GM12872 (cell line): ENCODE data around the gene CCDC171.

Source experiments
- TF ChIP-seq, protein P1 (sequence below): IDR thresholded peaks from 3 replicates; pipeline ENCODE4 v1.5.1; 2011; ENCODE audit warnings: low read depth, mild to moderate bottlenecking, low read length, moderate library complexity; ENCODE audit not compliant: insufficient read depth

Gene CCDC171

DNA sequence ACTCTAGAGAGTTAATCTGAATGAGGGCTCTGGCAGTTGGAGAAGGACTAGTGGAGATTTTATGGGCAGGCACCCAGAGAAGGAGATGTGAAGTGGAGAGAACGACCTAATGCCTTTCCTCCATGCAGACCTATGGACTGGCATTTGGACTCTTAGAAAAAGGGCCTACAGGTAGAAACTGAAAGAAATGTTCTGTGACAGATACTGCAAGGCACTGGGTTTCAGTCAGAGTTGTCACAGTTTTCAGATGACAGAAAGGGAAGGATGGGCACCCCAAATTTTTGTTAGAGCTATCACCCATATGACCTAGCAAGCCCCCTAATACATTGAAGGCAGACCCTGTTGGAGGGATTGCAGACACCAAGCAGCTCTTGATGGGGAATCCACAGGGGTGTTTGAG, 406.8 kb downstream of the CCDC171 start:
- TF ChIP-seq, protein P1, sequence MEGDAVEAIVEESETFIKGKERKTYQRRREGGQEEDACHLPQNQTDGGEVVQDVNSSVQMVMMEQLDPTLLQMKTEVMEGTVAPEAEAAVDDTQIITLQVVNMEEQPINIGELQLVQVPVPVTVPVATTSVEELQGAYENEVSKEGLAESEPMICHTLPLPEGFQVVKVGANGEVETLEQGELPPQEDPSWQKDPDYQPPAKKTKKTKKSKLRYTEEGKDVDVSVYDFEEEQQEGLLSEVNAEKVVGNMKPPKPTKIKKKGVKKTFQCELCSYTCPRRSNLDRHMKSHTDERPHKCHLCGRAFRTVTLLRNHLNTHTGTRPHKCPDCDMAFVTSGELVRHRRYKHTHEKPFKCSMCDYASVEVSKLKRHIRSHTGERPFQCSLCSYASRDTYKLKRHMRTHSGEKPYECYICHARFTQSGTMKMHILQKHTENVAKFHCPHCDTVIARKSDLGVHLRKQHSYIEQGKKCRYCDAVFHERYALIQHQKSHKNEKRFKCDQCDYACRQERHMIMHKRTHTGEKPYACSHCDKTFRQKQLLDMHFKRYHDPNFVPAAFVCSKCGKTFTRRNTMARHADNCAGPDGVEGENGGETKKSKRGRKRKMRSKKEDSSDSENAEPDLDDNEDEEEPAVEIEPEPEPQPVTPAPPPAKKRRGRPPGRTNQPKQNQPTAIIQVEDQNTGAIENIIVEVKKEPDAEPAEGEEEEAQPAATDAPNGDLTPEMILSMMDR, result no peak

DNA sequence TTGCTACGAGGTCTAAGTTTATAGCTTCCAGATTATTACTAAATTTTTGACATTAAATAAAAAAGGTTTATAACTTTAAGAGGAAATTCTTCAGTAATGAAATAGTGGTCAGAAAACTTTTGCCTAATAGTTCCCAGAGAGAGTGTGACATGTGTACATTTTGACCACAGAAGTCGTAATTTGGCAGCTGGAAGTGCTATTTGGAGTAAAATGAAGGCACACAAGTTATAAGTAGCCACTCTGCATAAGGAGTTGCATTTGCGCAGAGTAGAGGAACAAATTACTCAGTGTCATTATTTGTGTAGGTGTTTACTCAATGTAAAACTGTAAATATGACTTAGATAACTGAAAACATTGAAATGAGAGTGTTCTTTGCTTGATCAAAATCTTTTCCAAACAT, 408.4 kb downstream of the CCDC171 start:
- TF ChIP-seq, protein P1, result no peak

DNA sequence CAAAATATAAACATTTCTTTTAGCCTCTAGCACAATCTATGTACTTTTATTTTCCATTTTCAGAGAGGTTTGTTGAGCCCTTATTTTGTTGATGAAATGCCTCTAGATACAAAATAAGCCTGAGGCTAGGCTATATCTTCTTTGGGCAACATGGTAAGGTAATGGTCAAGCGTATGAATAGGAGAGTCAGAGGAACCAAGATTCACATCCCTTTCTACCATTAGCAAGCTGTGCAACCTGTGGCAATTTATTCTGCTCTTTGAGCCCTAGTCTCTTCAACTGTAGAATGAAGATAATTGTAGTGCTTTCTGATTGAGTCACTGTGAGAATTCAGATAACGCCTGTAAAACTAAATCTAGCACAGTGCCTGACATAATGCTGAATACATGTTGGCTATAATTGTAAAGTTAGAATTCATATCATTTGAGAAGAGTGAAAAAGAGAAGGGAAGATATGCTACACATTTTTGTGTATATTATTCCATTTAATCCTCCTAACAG, 412.5 kb downstream of the CCDC171 start:
- TF ChIP-seq, protein P1, result no peak

DNA sequence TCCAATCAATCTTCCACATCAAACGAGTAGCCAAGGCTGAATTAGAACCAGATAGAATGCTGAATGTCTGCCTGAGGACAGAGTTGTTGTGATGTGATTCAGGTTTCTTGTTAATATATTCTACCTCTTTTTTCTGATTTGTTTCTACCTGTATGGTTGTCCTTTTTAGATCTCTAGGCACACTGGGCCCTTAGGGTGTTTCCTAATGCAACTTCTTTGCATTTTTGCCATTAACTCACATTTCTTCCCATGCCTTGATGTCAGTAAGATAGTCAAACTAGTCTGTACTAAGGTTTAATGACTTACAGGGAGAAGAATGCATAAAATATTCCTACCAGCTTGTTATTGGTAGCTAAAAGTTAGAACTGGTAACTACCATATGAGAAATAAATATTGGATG, 413.6 kb downstream of the CCDC171 start:
- TF ChIP-seq, protein P1, result no peak

DNA sequence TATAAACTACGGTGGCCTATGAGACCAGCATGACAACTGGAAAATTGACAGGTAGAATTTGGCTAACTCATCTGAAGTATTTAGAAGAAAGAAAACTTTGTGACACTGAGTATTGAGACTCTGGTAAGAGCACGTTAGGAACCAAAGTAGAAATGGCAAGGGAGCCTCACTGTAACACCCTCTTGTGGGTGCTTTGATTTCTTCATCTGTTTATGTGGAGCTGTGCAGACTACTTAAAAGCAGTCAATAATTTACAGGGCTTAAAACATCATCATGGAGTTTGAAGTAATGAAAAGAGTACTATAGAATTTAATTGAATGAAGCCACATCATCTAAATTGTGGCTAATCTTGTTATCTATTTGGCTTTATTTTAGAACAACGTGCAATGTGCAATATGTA, 414.2 kb downstream of the CCDC171 start:
- TF ChIP-seq, protein P1, result no peak

DNA sequence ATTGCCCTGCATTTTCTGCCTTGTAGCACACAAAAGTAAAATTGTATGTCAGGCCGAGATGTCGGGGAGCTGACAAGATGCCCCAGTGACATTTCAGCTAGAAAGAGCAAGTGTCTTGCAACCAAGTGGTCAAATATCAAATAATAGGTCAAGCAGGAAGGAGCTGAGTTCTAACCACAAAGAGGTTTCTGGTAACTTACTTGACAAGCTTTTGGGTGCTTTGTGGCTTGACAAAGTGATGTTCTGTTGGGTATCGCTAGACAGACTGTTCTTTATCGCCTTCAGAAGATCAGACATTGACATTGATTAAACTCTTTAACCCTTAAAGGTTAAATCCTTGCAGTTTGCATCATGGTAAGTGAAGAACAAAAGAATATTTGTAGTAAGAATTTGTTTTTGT, 419.9 kb downstream of the CCDC171 start:
- TF ChIP-seq, protein P1, result no peak

DNA sequence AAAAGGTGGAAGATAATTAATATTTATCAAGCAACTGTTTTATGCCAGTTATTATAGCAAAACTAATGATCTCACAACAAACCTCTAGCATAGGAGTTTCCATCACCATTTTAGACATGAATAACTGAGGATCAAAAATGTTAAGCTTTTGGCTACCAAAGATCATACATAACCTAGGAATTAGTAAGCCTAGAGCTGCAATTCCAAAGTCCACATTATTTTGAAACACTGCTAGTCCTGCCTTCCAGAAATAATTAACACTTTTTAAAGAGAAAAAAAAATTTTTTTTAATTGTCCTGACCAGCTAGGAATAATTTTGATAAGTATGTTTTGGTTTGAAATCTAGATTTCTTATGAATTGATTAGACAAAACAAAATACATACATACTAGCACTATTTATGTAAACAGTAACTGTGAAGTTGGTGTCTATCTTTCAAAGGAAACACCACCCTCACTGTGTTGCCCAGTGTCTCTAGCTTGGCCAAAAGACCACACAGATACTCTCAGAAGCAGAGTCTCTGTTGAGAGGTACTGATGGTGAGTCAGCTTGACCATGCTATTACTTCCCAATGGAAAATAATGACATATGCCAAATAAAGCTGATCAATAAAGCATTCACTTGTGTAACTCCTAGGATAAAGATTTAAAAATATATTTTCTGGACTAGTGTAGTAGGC, 422.4 kb downstream of the CCDC171 start:
- TF ChIP-seq, protein P1, result no peak
